ENCODE measurements around the gene PFN3. TPM values are rescaled to one million over a fixed set of nuclear protein-coding genes. Genes with fewer than 3 reads are reported as not detected.

The PFN3 gene
- total RNA-seq, 1 donor from 2014 or later = not detected

DNA sequence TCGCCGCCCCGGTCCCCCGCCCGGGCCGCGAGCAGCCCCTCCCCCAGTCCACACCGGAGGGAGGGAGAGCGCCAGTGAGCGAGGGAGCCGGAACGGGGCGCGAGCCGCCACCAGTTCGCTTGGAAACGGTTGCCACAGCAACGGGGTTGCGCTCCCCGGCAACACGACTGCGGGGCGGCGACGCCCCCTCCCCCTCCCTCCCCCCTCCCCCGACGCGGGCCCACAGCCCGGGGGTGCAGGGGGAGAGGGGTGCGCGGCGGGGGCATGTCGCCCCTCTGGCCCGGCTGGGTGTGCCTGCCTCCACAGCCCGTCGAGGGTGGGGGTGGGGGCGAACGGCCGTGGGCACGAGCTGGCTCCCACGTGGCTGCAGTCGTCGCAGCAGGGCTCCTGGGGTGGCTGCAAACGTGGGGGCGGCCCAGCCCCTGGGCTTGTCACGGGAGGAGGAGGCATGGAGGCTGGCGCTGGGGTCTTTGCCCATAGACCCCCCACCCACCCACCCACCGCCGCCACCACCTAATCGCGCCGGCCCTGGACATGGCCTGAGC is 46.7 kb upstream of the PFN3 start:
- DNase-seq (ENCODE audit: low spot score) = no peak
- Mint-ChIP-seq H3K27me3 (ENCODE audit: low read depth) (no peaks in the 10 kb centered on the region), H3K4me1 (ENCODE audit: low read depth) (peaks cover 21% of the 10 kb centered on the region)

DNA sequence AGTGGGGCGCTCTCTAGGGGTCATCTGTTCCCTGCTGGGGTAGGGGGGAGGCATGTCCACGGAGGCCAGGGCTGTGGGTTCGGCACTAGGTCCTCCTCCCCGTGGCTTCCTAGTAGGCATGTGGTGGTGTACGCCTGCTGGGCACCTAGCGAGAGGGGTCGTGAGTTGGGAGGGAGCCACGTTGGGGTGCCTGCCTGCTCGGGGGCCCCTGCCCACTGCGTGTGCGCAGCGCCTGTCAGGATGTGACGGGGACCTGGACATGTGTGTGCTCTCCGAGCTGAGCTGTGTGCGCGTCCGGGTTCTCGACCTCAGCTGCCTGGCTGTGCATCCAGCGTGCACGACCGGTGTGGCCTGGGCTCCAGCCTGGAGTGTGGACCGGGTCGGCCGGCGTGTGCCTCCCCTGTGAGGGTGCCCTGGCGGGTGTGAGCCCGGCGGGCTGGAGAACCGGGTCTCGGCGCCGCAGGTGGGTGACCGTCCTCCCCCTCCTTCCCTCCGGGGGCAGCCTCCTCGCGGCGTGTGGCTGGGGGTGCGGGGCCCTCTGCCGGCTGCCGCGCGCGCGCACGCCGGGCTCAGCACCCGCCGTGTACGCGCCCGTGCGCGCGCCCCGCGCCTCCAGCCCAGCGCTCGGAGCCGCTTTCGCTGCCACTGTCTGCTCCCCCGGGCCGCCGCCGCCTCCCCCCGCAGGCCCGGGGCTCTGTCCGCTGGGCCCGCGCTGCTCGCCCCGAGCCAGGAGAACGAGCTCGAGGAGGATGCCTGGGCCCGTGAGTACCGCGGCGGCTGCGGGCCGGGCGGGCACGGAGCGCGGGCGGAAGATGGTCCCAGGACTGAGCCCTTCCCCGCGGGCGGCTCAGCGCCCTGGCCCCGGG is 46.0 kb upstream of the PFN3 start, which contains the start of gene PRR7:
PRR7 (plus strand) TSS at position 615 of the 866 bp plus-strand sequence. CDS start 8,254 bp downstream, outside the sequence.
- peak within 1 kb of the TSS; percentile 64 for H3K4me3 Mint-ChIP-seq (ENCODE audit: unreplicated experiment)
- peaks cover 21% of the 10 kb centered on the region for H3K4me1 Mint-ChIP-seq (ENCODE audit: low read depth)
- peaks cover 4% of the 10 kb centered on the region for H3K36me3 Mint-ChIP-seq (ENCODE audit: low read depth)
- H3K27ac Mint-ChIP-seq (ENCODE audit: unreplicated experiment) = peak within 1 kb of the TSS; percentile 80
- TF ChIP-seq, protein P1, sequence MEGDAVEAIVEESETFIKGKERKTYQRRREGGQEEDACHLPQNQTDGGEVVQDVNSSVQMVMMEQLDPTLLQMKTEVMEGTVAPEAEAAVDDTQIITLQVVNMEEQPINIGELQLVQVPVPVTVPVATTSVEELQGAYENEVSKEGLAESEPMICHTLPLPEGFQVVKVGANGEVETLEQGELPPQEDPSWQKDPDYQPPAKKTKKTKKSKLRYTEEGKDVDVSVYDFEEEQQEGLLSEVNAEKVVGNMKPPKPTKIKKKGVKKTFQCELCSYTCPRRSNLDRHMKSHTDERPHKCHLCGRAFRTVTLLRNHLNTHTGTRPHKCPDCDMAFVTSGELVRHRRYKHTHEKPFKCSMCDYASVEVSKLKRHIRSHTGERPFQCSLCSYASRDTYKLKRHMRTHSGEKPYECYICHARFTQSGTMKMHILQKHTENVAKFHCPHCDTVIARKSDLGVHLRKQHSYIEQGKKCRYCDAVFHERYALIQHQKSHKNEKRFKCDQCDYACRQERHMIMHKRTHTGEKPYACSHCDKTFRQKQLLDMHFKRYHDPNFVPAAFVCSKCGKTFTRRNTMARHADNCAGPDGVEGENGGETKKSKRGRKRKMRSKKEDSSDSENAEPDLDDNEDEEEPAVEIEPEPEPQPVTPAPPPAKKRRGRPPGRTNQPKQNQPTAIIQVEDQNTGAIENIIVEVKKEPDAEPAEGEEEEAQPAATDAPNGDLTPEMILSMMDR (IDR thresholded peaks at IDR 0.05) = peak; percentile 34
- H3K9me3 Mint-ChIP-seq (ENCODE audit: low read depth) = no peaks in the 10 kb centered on the region
- H3K27me3 Mint-ChIP-seq (ENCODE audit: low read depth) = no peaks in the 10 kb centered on the region
- peak; percentile 94 for DNase-seq (ENCODE audit: low spot score)

More for the DNA sequence above, 46.7 kb upstream of the PFN3 start:
- H3K9me3 Mint-ChIP-seq (ENCODE audit: low read depth) = no peaks in the 10 kb centered on the region
- H3K27ac Mint-ChIP-seq (ENCODE audit: unreplicated experiment) = no peak overlapping the region
- peaks cover 2% of the 10 kb centered on the region for H3K36me3 Mint-ChIP-seq (ENCODE audit: low read depth)
- TF ChIP-seq, protein P1 (IDR thresholded peaks at IDR 0.05) = no peak
- H3K4me3 Mint-ChIP-seq (ENCODE audit: unreplicated experiment) = peak overlapping the region; percentile 64

DNA sequence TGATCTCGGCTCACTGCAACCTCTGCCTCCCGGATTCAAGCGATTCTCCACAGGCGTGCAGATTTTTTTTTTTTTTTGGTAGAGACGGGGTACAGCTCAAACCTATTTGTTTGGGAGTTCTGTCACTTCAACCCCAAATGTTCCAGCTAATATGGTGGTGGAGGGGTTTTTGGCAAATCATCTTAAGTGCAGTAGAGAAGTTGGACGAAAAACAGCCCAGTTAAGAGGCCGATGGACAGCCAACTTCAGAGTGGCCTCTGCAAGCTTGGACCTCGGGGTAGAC is 45.4 kb upstream of the PFN3 start:
- Mint-ChIP-seq H3K4me1 (ENCODE audit: low read depth) (peaks cover 21% of the 10 kb centered on the region), H3K27ac (ENCODE audit: unreplicated experiment) (peak overlapping the region; percentile 27), H3K9me3 (ENCODE audit: low read depth) (no peaks in the 10 kb centered on the region), H3K36me3 (ENCODE audit: low read depth) (peaks cover 4% of the 10 kb centered on the region), H3K27me3 (ENCODE audit: low read depth) (no peaks in the 10 kb centered on the region), H3K4me3 (ENCODE audit: unreplicated experiment) (peak overlapping the region; percentile 51)
- DNase-seq (ENCODE audit: low spot score) = no peak
- TF ChIP-seq, protein P1 (IDR thresholded peaks at IDR 0.05) = no peak

DNA sequence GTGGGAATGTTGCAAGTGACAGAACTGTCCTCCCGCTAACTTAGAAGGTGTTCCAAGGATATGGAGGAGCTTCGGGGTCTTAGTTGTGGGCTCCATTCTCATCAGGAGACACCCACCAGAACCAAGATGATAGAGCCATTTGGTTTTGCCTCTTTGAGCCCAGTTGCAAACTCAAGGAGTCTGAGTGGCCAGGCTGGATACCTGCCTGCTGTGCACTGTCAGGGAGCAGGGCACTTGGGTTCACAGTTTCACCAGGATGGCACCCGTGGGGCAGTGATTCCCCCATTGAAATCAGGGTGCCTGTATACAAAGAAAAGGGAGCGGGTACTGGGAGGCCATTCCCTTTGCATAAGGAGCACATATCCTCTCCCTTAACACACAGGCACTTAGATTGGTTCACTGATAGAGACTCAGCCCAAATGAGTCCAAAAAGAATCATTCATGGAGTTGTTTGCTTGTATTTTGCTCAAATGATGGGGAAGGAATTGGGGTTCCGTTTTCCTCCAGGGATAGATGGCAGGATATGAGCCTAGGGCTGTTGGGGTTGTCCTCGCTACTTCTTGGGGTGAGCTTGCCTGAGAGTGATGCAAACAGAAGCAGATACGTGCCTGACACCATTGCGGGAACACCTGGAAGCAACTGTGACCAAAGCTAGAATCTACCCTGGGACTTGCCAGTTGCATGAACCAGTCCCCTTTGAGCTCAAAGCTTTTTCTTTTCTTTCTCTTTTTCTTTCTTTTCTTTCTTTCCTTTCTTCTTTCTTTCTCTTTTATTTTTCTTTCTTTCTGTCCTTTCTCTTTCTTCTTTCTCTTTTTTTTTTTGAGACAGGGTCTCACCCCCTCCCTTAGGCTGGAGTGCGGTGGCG is 44.8 kb upstream of the PFN3 start:
- Mint-ChIP-seq H3K27ac (ENCODE audit: unreplicated experiment) (peak overlapping the region; percentile 27), H3K4me3 (ENCODE audit: unreplicated experiment) (peak overlapping the region; percentile 51), H3K9me3 (ENCODE audit: low read depth) (no peaks in the 10 kb centered on the region), H3K4me1 (ENCODE audit: low read depth) (peaks cover 21% of the 10 kb centered on the region), H3K27me3 (ENCODE audit: low read depth) (no peaks in the 10 kb centered on the region), H3K36me3 (ENCODE audit: low read depth) (peaks cover 4% of the 10 kb centered on the region)
- no peak for DNase-seq (ENCODE audit: low spot score)
- TF ChIP-seq, protein P1 (IDR thresholded peaks at IDR 0.05) = no peak

Data from chondrocyte (in vitro differentiated cells).